HL-60 (cell line): ENCODE measurements around the gene TRAPPC2.
A peak's percentile ranks its signal among the peaks of the same experiment; 100 is the strongest.

Experiments
- DNase-seq, 2 experiments: peaks; one replicate each; pipeline ENCODE4 v3.0.0-alpha.2; 2010 to 2020; ENCODE audit warnings: low read depth in 1 of 2, low spot score in 1 of 2
- H3K27ac ChIP-seq: fragments of 250-450 bp; sonication (Bioruptor Pico); replicated peaks from 2 replicates; pipeline ENCODE4 v1.5.1; 2020; ENCODE audit warnings: mild to moderate bottlenecking, moderate library complexity
- H3K27me3 ChIP-seq: fragments of 250-450 bp; sonication (Bioruptor Pico); 2 replicates; pipeline ENCODE4 v1.5.1; 2021; ENCODE audit warnings: mild to moderate bottlenecking, moderate library complexity; ENCODE audit not compliant: insufficient read depth, poor library complexity, severe bottlenecking
- H3K4me3 ChIP-seq: replicated peaks from 2 replicates; pipeline ENCODE4 v1.5.1; 2011; ENCODE audit warnings: mild to moderate bottlenecking, control low read depth, low read length; ENCODE audit not compliant: insufficient read depth
- CTCF ChIP-seq: IDR thresholded peaks from one replicate; pipeline ENCODE4 v1.5.1; 2011; ENCODE audit warnings: low read length, control low read depth, inconsistent platforms; ENCODE audit not compliant: insufficient read depth
- GABPA ChIP-seq: IDR thresholded peaks from 2 replicates; pipeline ENCODE4 v1.6.1; 2012; ENCODE audit warnings: low read depth
- POLR2AphosphoS5 ChIP-seq: IDR thresholded peaks from 2 replicates; pipeline ENCODE4 v1.6.1; 2012; ENCODE audit warnings: low read depth
- REST ChIP-seq: IDR thresholded peaks from 2 replicates; pipeline ENCODE4 v1.6.1; 2012; ENCODE audit warnings: low read depth; ENCODE audit not compliant: insufficient replicate concordance
- SPI1 ChIP-seq: IDR thresholded peaks from 2 replicates; pipeline ENCODE4 v1.6.1; 2012; ENCODE audit warnings: low read depth, mild to moderate bottlenecking, borderline replicate concordance
- long read RNA-seq: library from polyadenylated mRNA; unstranded; transcript quantifications from one replicate; pipeline ENCODE4 v2.0.0, GENCODE V29; 2020

TRAPPC2 gene
- long read RNA-seq, transcript TRAPPC2-201 (5 exons, 2,716 nt) = major isoform, 49 of 128 reads
- long read RNA-seq, transcript TRAPPC2-203 (6 exons, 2,776 nt) = minor isoform, 36 of 128 reads
- long read RNA-seq, partial matches to known transcripts = 14 of 128 reads
- long read RNA-seq, other reads (novel, unspliced or antisense) = 28 of 128 reads

- TF ChIP-seq GABPA = peak; percentile 72
- peak; percentile 63; the same call in 1 of the 2 replicates for TF ChIP-seq POLR2AphosphoS5
- no peak for TF ChIP-seq REST
- TF ChIP-seq SPI1 = no peak
- TF ChIP-seq CTCF = no peak
- DNase-seq = peak; percentile 90 to 94
- Histone ChIP-seq H3K27ac (peak within 1 kb of the TSS; percentile 90), H3K4me3 (peak within 1 kb of the TSS; percentile 61), H3K27me3 (no peaks in the 10 kb centered on the region)
Measured at GRCh38 chrX:13734278-13735172, at the start of gene TRAPPC2, which contains the start of gene OFD1. Gene TRAPPC2 (minus strand): TSS chrX:13734620. CDS start chrX:13719963, 14,657 bp downstream. Gene OFD1 (plus strand): TSS chrX:13734748. CDS start chrX:13735072, 324 bp downstream.

GRCh38 chrX:13780868-13781427 is 46.5 kb upstream of the TRAPPC2 start:
- TF ChIP-seq POLR2AphosphoS5 = no peak
- no peak for TF ChIP-seq CTCF
- TF ChIP-seq REST = no peak
- no peak for TF ChIP-seq SPI1
- TF ChIP-seq GABPA = no peak
- Histone ChIP-seq H3K27ac (no peak overlapping the region), H3K4me3 (no peak overlapping the region), H3K27me3 (no peaks in the 10 kb centered on the region)
- DNase-seq = no peak

- H3K4me3 ChIP-seq = no peak overlapping the region
- TF ChIP-seq GABPA = no peak
- TF ChIP-seq REST = no peak
- TF ChIP-seq CTCF = no peak
- TF ChIP-seq POLR2AphosphoS5 = no peak
- no peak for TF ChIP-seq SPI1
- H3K27ac ChIP-seq = no peak overlapping the region
- no peak for DNase-seq
- no peaks in the 10 kb centered on the region for H3K27me3 ChIP-seq
Measured at GRCh38 chrX:13778916-13779315, 44.5 kb upstream of the TRAPPC2 start.
